BE2C (cell line): ENCODE data around the gene CBR1.

ENCODE experiments used
- DNase-seq: peaks from one replicate; pipeline ENCODE4 v3.0.0-alpha.2; 2020
- H3K27me3 ChIP-seq: fragments of 250-450 bp; sonication (Bioruptor Pico); 2 replicates; pipeline ENCODE4 v1.5.1; 2020; ENCODE audit warnings: mild to moderate bottlenecking
- H3K36me3 ChIP-seq: fragments of 250-450 bp; sonication (Bioruptor Pico); 2 replicates; pipeline ENCODE4 v1.5.1; 2020; ENCODE audit warnings: mild to moderate bottlenecking
- H3K4me1 ChIP-seq: fragments of 250-450 bp; sonication (Bioruptor Pico); 2 replicates; pipeline ENCODE4 v1.5.1; 2020
- H3K4me3 ChIP-seq: 2 replicates; pipeline ENCODE4 v1.5.1; 2011; ENCODE audit warnings: low read depth, low read length
- H3K9me3 ChIP-seq: fragments of 250-450 bp; sonication (Bioruptor Pico); 2 replicates; pipeline ENCODE4 v1.5.1; 2020
- CTCF ChIP-seq: IDR thresholded peaks from 2 replicates; pipeline ENCODE4 v1.5.1; 2012; ENCODE audit warnings: mild to moderate bottlenecking, low read depth, low read length

CBR1 gene

DNA sequence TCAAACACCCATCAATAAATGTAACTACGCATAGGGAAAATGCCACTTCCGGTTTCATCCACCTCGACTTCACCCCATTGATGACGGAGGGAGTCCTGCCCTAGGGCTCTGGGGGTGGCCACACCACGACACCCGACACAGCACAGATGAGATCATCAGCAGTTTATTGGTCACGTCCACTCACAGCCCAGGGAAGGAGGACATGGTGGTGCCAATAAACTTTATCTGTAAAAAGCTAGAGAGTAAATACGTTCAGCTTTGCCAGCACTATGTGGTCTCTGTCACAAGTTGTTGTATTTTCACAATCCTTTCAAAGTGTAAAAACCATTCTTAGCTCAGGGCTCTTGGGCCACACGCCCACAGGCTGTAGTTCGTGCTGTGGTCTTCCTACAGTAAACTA, 25.8 kb upstream of the CBR1 start:
- peaks cover 36% of the 10 kb centered on the region for H3K36me3 ChIP-seq
- no peak overlapping the region for H3K4me3 ChIP-seq
- no peaks in the 10 kb centered on the region for H3K27me3 ChIP-seq
- H3K4me1 ChIP-seq, result no peaks in the 10 kb centered on the region
- no peak for DNase-seq
- no peaks in the 10 kb centered on the region for H3K9me3 ChIP-seq
- TF ChIP-seq CTCF, result no peak

GRCh38 chr21:36045993-36046392, 23.8 kb upstream of the CBR1 start:
- Histone ChIP-seq H3K36me3 (peaks cover 44% of the 10 kb centered on the region), H3K4me3 (no peak overlapping the region), H3K27me3 (no peaks in the 10 kb centered on the region), H3K9me3 (no peaks in the 10 kb centered on the region), H3K4me1 (no peaks in the 10 kb centered on the region)
- no peak for DNase-seq
- no peak for TF ChIP-seq CTCF

DNA sequence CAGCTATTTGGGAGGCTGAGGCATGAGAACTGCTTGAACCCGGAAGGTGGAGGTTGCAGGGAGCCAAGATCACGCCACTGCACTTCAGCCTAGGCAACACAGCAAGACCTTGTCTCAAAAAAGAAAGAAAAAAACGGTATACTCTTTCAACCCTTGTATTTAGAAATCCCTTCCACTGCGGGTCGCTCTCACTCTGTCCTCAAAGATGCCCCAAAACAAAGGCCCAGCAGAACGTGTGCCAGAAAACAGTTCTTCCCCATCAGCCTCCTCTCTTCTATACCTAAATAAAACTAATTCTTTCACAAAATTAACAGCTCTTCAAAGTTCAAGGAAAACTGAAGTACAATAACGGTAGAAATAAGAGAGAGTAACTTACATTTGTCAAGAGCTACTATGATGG, 22.7 kb upstream of the CBR1 start:
- TF ChIP-seq CTCF, result no peak
- no peak overlapping the region for H3K4me3 ChIP-seq
- H3K9me3 ChIP-seq, result no peaks in the 10 kb centered on the region
- no peaks in the 10 kb centered on the region for H3K4me1 ChIP-seq
- peaks cover 43% of the 10 kb centered on the region for H3K36me3 ChIP-seq
- DNase-seq, result no peak
- no peaks in the 10 kb centered on the region for H3K27me3 ChIP-seq

GRCh38 chr21:36048357-36048756, 21.5 kb upstream of the CBR1 start:
- no peak for DNase-seq
- TF ChIP-seq CTCF, result no peak
- no peaks in the 10 kb centered on the region for H3K9me3 ChIP-seq
- peaks cover 51% of the 10 kb centered on the region for H3K36me3 ChIP-seq
- no peaks in the 10 kb centered on the region for H3K4me1 ChIP-seq
- H3K4me3 ChIP-seq, result no peak overlapping the region
- H3K27me3 ChIP-seq, result no peaks in the 10 kb centered on the region

GRCh38 chr21:36052860-36053714, 16.7 kb upstream of the CBR1 start:
- Histone ChIP-seq H3K36me3 (peaks cover 54% of the 10 kb centered on the region), H3K27me3 (no peaks in the 10 kb centered on the region), H3K4me1 (no peaks in the 10 kb centered on the region), H3K4me3 (no peak overlapping the region), H3K9me3 (no peaks in the 10 kb centered on the region)
- TF ChIP-seq CTCF, result no peak
- DNase-seq, result no peak

- Histone ChIP-seq H3K27me3 (no peaks in the 10 kb centered on the region), H3K4me3 (no peak overlapping the region), H3K9me3 (no peaks in the 10 kb centered on the region), H3K36me3 (peaks cover 60% of the 10 kb centered on the region), H3K4me1 (no peaks in the 10 kb centered on the region)
- no peak for DNase-seq
- TF ChIP-seq CTCF, result no peak
These were observed 16.1 kb upstream of the CBR1 start for GRCh38 chr21:36053715-36054062.
